HEK293T (cell line): ENCODE measurements around the gene CC2D1B.

Source experiments
- HDGF ChIP-seq: fragments of 450-650 bp; IDR thresholded peaks from 2 replicates; pipeline ENCODE4 v1.6.1; 2017; ENCODE audit warnings: antibody characterized with exemption, borderline replicate concordance
- NFRKB ChIP-seq: fragments of 450-650 bp; IDR thresholded peaks from 2 replicates; pipeline ENCODE4 v1.6.1; 2016; ENCODE audit warnings: mild to moderate bottlenecking, moderate library complexity
- SP1 ChIP-seq: fragments of 450-650 bp; IDR thresholded peaks from 2 replicates; pipeline ENCODE4 v1.6.1; 2017

- TF ChIP-seq HDGF (no peak), NFRKB (no peak), SP1 (no peak)
These were observed 19.4 kb downstream of the CC2D1B start for GRCh38 chr1:52346653-52347052.
